Mammary epithelial cell (primary cell): ENCODE results near the gene INPP4B.

Source experiments
- EZH2 ChIP-seq: IDR thresholded peaks from 2 replicates; pipeline ENCODE4 v1.6.1; 2012; ENCODE audit warnings: low read length, inconsistent platforms, borderline replicate concordance
- TF ChIP-seq, protein P1 (sequence below), 2 donors: IDR thresholded peaks in 1 of 2; conservative IDR thresholded peaks in 1 of 2; 2 replicates each; pipeline ENCODE4 v1.5.1; 2011 to 2012; ENCODE audit warnings: inconsistent platforms in 2 of 2, low read length in 2 of 2, mild to moderate bottlenecking in 2 of 2, control low read depth in 1 of 2, low read depth in 1 of 2; ENCODE audit not compliant: insufficient read depth in 1 of 2; ENCODE audit errors: extremely low read depth in 1 of 2

GRCh38 chr4:142548491-142548890 is 297.6 kb downstream of the INPP4B start:
- no peak for TF ChIP-seq EZH2
- TF ChIP-seq, protein P1, sequence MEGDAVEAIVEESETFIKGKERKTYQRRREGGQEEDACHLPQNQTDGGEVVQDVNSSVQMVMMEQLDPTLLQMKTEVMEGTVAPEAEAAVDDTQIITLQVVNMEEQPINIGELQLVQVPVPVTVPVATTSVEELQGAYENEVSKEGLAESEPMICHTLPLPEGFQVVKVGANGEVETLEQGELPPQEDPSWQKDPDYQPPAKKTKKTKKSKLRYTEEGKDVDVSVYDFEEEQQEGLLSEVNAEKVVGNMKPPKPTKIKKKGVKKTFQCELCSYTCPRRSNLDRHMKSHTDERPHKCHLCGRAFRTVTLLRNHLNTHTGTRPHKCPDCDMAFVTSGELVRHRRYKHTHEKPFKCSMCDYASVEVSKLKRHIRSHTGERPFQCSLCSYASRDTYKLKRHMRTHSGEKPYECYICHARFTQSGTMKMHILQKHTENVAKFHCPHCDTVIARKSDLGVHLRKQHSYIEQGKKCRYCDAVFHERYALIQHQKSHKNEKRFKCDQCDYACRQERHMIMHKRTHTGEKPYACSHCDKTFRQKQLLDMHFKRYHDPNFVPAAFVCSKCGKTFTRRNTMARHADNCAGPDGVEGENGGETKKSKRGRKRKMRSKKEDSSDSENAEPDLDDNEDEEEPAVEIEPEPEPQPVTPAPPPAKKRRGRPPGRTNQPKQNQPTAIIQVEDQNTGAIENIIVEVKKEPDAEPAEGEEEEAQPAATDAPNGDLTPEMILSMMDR (conservative IDR thresholded peaks at IDR 0.05 in 1 of 2, IDR thresholded peaks at IDR 0.05 in 1 of 2; ENCODE audit: extremely low read depth in 1 of 2, insufficient read depth in 1 of 2, low read depth in 1 of 2, low read length in 2 of 2), result no peak
